SJCRH30 (cell line): ENCODE results near the gene ARGLU1. TPM values are rescaled to one million over a fixed set of nuclear protein-coding genes. Genes with fewer than 3 reads are reported as not detected.

Experiments used
- DNase-seq, 2 experiments: peaks; one replicate each; pipeline ENCODE4 v3.0.0-alpha.2; 2015 to 2020
- H3K27ac ChIP-seq: fragments of 250-450 bp; sonication (Bioruptor Pico); 2 replicates; pipeline ENCODE4 v1.5.1; 2020; ENCODE audit warnings: mild to moderate bottlenecking, moderate library complexity
- H3K27me3 ChIP-seq: fragments of 250-450 bp; sonication (Bioruptor Pico); 2 replicates; pipeline ENCODE4 v1.5.1; 2020; ENCODE audit warnings: mild to moderate bottlenecking, moderate library complexity
- H3K36me3 ChIP-seq: fragments of 250-450 bp; sonication (Bioruptor Pico); 2 replicates; pipeline ENCODE4 v1.5.1; 2020; ENCODE audit warnings: mild to moderate bottlenecking, moderate library complexity
- H3K4me1 ChIP-seq: fragments of 250-450 bp; sonication (Bioruptor Pico); 2 replicates; pipeline ENCODE4 v1.5.1; 2020; ENCODE audit warnings: mild to moderate bottlenecking, moderate library complexity
- H3K4me3 ChIP-seq: fragments of 250-450 bp; sonication (Bioruptor Pico); 2 replicates; pipeline ENCODE4 v1.5.1; 2020; ENCODE audit warnings: mild to moderate bottlenecking, moderate library complexity
- H3K9me3 ChIP-seq: fragments of 250-450 bp; sonication (Bioruptor Pico); replicated peaks from 2 replicates; pipeline ENCODE4 v1.5.1; 2020; ENCODE audit warnings: mild to moderate bottlenecking, moderate library complexity
- total RNA-seq: library from RNA; depleted of rRNA; stranded (reverse); fragments of >200 nt; shearing (Covaris generic); gene quantifications from 2 replicates; pipeline ENCODE4 v1.2.3, GENCODE V29; 2014

The ARGLU1 gene
- total RNA-seq, 1 experiment from 2014 or later = 100 TPM

- Histone ChIP-seq H3K4me3 (no peak overlapping the region), H3K4me1 (peaks cover 12% of the 10 kb centered on the region)
- DNase-seq = no peak
Measured at GRCh38 chr13:106569233-106570095, 1.5 kb upstream of the ARGLU1 start.

GRCh38 chr13:106568299-106569003, 514 bp upstream of the ARGLU1 start:
- H3K4me1 ChIP-seq = peaks cover 14% of the 10 kb centered on the region
- H3K9me3 ChIP-seq = 0 out of 2 replicates have a peak, but pooled peaks cover 4% of the 10 kb centered on the region
- H3K36me3 ChIP-seq = 0 out of 2 replicates have a peak, but pooled peaks cover 5% of the 10 kb centered on the region
- peak in 1 of 2 experiments; percentile 15 for DNase-seq
- H3K4me3 ChIP-seq = peak overlapping the region; percentile 84
- H3K27ac ChIP-seq = peak overlapping the region; percentile 92; the same call in 1 of the 2 replicates
- no peaks in the 10 kb centered on the region for H3K27me3 ChIP-seq

More at GRCh38 chr13:106569233-106570095, 1.5 kb upstream of the ARGLU1 start:
- Histone ChIP-seq H3K27ac (no peak overlapping the region), H3K9me3 (0 out of 2 replicates have a peak, but pooled peaks cover 4% of the 10 kb centered on the region), H3K36me3 (no peaks in the 10 kb centered on the region), H3K27me3 (no peaks in the 10 kb centered on the region)

GRCh38 chr13:106566641-106567473, 1.1 kb downstream of the ARGLU1 start:
- Histone ChIP-seq H3K9me3 (0 out of 2 replicates have a peak, but pooled peaks cover 4% of the 10 kb centered on the region), H3K36me3 (0 out of 2 replicates have a peak, but pooled peaks cover 8% of the 10 kb centered on the region), H3K4me1 (peaks cover 10% of the 10 kb centered on the region), H3K4me3 (peak overlapping the region; percentile 84), H3K27ac (peak overlapping the region; percentile 92), H3K27me3 (no peaks in the 10 kb centered on the region)
- DNase-seq = peak; percentile 63 to 67

- DNase-seq = no peak
- Histone ChIP-seq H3K27me3 (no peaks in the 10 kb centered on the region), H3K27ac (no peak overlapping the region), H3K4me3 (no peak overlapping the region; the same call in 1 of the 2 replicates), H3K36me3 (peaks cover 13% of the 10 kb centered on the region; the same call in 1 of the 2 replicates), H3K4me1 (peaks cover 10% of the 10 kb centered on the region), H3K9me3 (0 out of 2 replicates have a peak, but pooled peaks cover 4% of the 10 kb centered on the region)
Measured at GRCh38 chr13:106565127-106565775, 2.7 kb downstream of the ARGLU1 start.

- peaks cover 42% of the 10 kb centered on the region for H3K36me3 ChIP-seq
- H3K9me3 ChIP-seq = no peaks in the 10 kb centered on the region
- no peaks in the 10 kb centered on the region for H3K27me3 ChIP-seq
- no peak overlapping the region for H3K27ac ChIP-seq
- DNase-seq = no peak
- no peak overlapping the region for H3K4me3 ChIP-seq
- peaks cover 10% of the 10 kb centered on the region for H3K4me1 ChIP-seq
Measured at GRCh38 chr13:106562301-106562700, 5.6 kb downstream of the ARGLU1 start.

GRCh38 chr13:106561551-106562170, 6.3 kb downstream of the ARGLU1 start:
- no peaks in the 10 kb centered on the region for H3K27me3 ChIP-seq
- H3K36me3 ChIP-seq = peaks cover 49% of the 10 kb centered on the region
- H3K4me1 ChIP-seq = peaks cover 15% of the 10 kb centered on the region
- no peak overlapping the region for H3K4me3 ChIP-seq
- DNase-seq = no peak
- no peaks in the 10 kb centered on the region for H3K9me3 ChIP-seq
- H3K27ac ChIP-seq = no peak overlapping the region

GRCh38 chr13:106560821-106561220, 7.1 kb downstream of the ARGLU1 start:
- H3K4me3 ChIP-seq = no peak overlapping the region
- H3K4me1 ChIP-seq = peaks cover 21% of the 10 kb centered on the region
- no peaks in the 10 kb centered on the region for H3K9me3 ChIP-seq
- H3K27me3 ChIP-seq = no peaks in the 10 kb centered on the region
- peaks cover 57% of the 10 kb centered on the region for H3K36me3 ChIP-seq
- H3K27ac ChIP-seq = no peak overlapping the region
- DNase-seq = no peak

- no peak for DNase-seq
- Histone ChIP-seq H3K36me3 (peaks cover 71% of the 10 kb centered on the region), H3K4me3 (no peak overlapping the region), H3K27me3 (no peaks in the 10 kb centered on the region), H3K9me3 (no peaks in the 10 kb centered on the region), H3K27ac (no peak overlapping the region), H3K4me1 (peaks cover 14% of the 10 kb centered on the region)
Measured at GRCh38 chr13:106558527-106558926, 9.4 kb downstream of the ARGLU1 start.

- H3K36me3 ChIP-seq = peaks cover 92% of the 10 kb centered on the region
- peak overlapping the region; percentile 21; the same call in 1 of the 2 replicates for H3K27ac ChIP-seq
- no peaks in the 10 kb centered on the region for H3K27me3 ChIP-seq
- H3K9me3 ChIP-seq = no peaks in the 10 kb centered on the region
- H3K4me1 ChIP-seq = peaks cover 14% of the 10 kb centered on the region
- no peak overlapping the region for H3K4me3 ChIP-seq
- DNase-seq = peak; percentile 61 to 70
Measured at GRCh38 chr13:106555631-106556328, 12.2 kb downstream of the ARGLU1 start.

GRCh38 chr13:106551751-106552150, 16.2 kb downstream of the ARGLU1 start:
- peaks cover 94% of the 10 kb centered on the region for H3K36me3 ChIP-seq
- no peaks in the 10 kb centered on the region for H3K9me3 ChIP-seq
- H3K27me3 ChIP-seq = no peaks in the 10 kb centered on the region
- DNase-seq = no peak
- H3K4me3 ChIP-seq = no peak overlapping the region
- H3K4me1 ChIP-seq = peaks cover 10% of the 10 kb centered on the region
- no peak overlapping the region for H3K27ac ChIP-seq

- Histone ChIP-seq H3K27me3 (no peaks in the 10 kb centered on the region), H3K27ac (no peak overlapping the region), H3K36me3 (peaks cover 94% of the 10 kb centered on the region), H3K4me1 (peaks cover 6% of the 10 kb centered on the region), H3K9me3 (no peaks in the 10 kb centered on the region), H3K4me3 (no peak overlapping the region)
- no peak for DNase-seq
Measured at GRCh38 chr13:106551350-106551749, 16.6 kb downstream of the ARGLU1 start.

GRCh38 chr13:106550570-106551135, 17.3 kb downstream of the ARGLU1 start:
- Histone ChIP-seq H3K4me3 (no peak overlapping the region), H3K36me3 (peaks cover 90% of the 10 kb centered on the region), H3K9me3 (no peaks in the 10 kb centered on the region), H3K4me1 (no peaks in the 10 kb centered on the region; the same call in 1 of the 2 replicates), H3K27ac (no peak overlapping the region), H3K27me3 (no peaks in the 10 kb centered on the region)
- no peak for DNase-seq
